ENCODE data around the gene HCN2. TPM values are rescaled to one million over a fixed set of nuclear protein-coding genes. Genes with fewer than 3 reads are reported as not detected.

Gene HCN2
- total and polyA plus RNA-seq, 9 of the 15 experiments (the other 6 are each of a cell fraction or from before 2014, with no cell fraction given) = 0.29 to 4.2 (median 0.82) TPM; not detected in 2

DNA sequence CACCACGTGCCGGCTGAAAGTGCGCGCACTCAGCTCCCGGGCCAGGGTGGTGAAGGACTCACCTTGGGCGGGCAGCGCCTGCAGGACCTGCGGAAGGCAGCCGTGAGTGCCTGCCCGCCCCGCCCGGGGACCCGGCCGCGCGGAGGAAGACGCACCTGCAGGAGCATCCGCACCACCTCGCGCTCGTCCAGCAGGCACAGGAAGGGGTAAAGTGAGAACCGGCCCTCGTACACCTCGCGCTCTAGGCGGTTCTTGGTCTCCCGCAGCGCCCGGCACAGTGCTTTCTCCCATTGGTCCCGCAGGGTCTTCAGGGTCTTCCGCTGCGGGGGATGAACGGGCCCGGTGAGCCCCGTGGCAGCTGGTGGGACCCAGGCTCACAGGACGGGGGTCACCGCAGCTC lies 33.0 kb downstream of the HCN2 start:
- intact Hi-C loops (cut with micrococcal nuclease) = no loop called here
- no peaks in the 10 kb centered on the region for H4K20me1 ChIP-seq (replicated peaks; ENCODE audit: control insufficient read depth, insufficient read depth, low read length)
- POLR2A ChIA-PET = no interaction called here
- H2AFZ ChIP-seq (ENCODE audit: low read depth, low read length) = no peak overlapping the region
- CTCF ChIA-PET (ENCODE audit: low intra/inter-chr PET ratio) = no interaction called here
- 98% methylated on average over 18 of the region's 37 CpGs for WGBS (ENCODE audit: insufficient coverage, low coverage, missing lambda C conversion rate)
- FAIRE-seq (no peak), DNase-seq (ENCODE audit: extremely low read depth in 1 of 4, low spot score in 3 of 4) (no peak), ATAC-seq (no peak)
- peaks cover 79% of the 10 kb centered on the region; the same call in 2 of the 3 replicates for H3K36me3 ChIP-seq (ENCODE audit: control insufficient read depth, insufficient read depth, low read length)
- no TSS peak for BruUV-seq (replicated peaks)
- no peak overlapping the region for H3K9ac ChIP-seq (ENCODE audit: insufficient read depth in 1 of 2, low read depth in 2 of 2, low read length in 2 of 2)
- H3K4me2 ChIP-seq (ENCODE audit: insufficient read depth, low read length) = no peak overlapping the region
- H3K4me3 ChIP-seq = no peak overlapping the region
- no peak overlapping the region for H3K27ac ChIP-seq (ENCODE audit: extremely low read depth, low read depth, low read length)
- in situ Hi-C loops (cut with MboI) = no loop called here
- no peaks in the 10 kb centered on the region; the same call in 1 of the 2 replicates for H3K9me3 ChIP-seq (replicated peaks; ENCODE audit: control insufficient read depth, insufficient read depth, low read depth, low read length)
- peaks cover 0 to 14% of the 10 kb centered on the region in 2 experiments; a peak in 1 of 5 replicates for H3K4me1 ChIP-seq (replicated peaks in 1 of 2; ENCODE audit: control insufficient read depth in 2 of 2, insufficient read depth in 2 of 2, low read length in 2 of 2)
- no peaks in the 10 kb centered on the region for H3K9me1 ChIP-seq (ENCODE audit: control insufficient read depth, insufficient read depth, low read length)
- no peaks in the 10 kb centered on the region for H3K27me3 ChIP-seq (ENCODE audit: control insufficient read depth in 2 of 2, insufficient read depth in 2 of 2, low read length in 2 of 2)
- 0 out of 3 replicates have a peak, but pooled peaks cover 2% of the 10 kb centered on the region for H3K79me2 ChIP-seq (ENCODE audit: control insufficient read depth, insufficient read depth, low read length)
- no peak for TF ChIP-seq RFX7 (CRISPR knock-in tag; IDR thresholded peaks at IDR 0.05)
- no peak for TF ChIP-seq ZNF696 (CRISPR knock-in tag; conservative IDR thresholded peaks at IDR 0.05)
- TF ChIP-seq NCOA1 (IDR thresholded peaks at IDR 0.05; ENCODE audit: low read depth) = no peak
- TF ChIP-seq JUN (IDR thresholded peaks at IDR 0.05; ENCODE audit: borderline replicate concordance, low read depth, low read length) = no peak
- TF ChIP-seq JUN (CRISPR knock-in tag; IDR thresholded peaks at IDR 0.05; ENCODE audit: borderline replicate concordance) = no peak
- TF ChIP-seq, protein P1, sequence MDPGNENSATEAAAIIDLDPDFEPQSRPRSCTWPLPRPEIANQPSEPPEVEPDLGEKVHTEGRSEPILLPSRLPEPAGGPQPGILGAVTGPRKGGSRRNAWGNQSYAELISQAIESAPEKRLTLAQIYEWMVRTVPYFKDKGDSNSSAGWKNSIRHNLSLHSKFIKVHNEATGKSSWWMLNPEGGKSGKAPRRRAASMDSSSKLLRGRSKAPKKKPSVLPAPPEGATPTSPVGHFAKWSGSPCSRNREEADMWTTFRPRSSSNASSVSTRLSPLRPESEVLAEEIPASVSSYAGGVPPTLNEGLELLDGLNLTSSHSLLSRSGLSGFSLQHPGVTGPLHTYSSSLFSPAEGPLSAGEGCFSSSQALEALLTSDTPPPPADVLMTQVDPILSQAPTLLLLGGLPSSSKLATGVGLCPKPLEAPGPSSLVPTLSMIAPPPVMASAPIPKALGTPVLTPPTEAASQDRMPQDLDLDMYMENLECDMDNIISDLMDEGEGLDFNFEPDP (CRISPR knock-in tag; IDR thresholded peaks at IDR 0.05) = no peak
- TF ChIP-seq KLF10 (CRISPR knock-in tag; IDR thresholded peaks at IDR 0.05) = no peak
- no peak for TF ChIP-seq ZNF140 (CRISPR knock-in tag; IDR thresholded peaks at IDR 0.05)
- TF ChIP-seq ZKSCAN1 (IDR thresholded peaks at IDR 0.05; ENCODE audit: low read depth, low read length) = no peak
- TF ChIP-seq, protein P2, sequence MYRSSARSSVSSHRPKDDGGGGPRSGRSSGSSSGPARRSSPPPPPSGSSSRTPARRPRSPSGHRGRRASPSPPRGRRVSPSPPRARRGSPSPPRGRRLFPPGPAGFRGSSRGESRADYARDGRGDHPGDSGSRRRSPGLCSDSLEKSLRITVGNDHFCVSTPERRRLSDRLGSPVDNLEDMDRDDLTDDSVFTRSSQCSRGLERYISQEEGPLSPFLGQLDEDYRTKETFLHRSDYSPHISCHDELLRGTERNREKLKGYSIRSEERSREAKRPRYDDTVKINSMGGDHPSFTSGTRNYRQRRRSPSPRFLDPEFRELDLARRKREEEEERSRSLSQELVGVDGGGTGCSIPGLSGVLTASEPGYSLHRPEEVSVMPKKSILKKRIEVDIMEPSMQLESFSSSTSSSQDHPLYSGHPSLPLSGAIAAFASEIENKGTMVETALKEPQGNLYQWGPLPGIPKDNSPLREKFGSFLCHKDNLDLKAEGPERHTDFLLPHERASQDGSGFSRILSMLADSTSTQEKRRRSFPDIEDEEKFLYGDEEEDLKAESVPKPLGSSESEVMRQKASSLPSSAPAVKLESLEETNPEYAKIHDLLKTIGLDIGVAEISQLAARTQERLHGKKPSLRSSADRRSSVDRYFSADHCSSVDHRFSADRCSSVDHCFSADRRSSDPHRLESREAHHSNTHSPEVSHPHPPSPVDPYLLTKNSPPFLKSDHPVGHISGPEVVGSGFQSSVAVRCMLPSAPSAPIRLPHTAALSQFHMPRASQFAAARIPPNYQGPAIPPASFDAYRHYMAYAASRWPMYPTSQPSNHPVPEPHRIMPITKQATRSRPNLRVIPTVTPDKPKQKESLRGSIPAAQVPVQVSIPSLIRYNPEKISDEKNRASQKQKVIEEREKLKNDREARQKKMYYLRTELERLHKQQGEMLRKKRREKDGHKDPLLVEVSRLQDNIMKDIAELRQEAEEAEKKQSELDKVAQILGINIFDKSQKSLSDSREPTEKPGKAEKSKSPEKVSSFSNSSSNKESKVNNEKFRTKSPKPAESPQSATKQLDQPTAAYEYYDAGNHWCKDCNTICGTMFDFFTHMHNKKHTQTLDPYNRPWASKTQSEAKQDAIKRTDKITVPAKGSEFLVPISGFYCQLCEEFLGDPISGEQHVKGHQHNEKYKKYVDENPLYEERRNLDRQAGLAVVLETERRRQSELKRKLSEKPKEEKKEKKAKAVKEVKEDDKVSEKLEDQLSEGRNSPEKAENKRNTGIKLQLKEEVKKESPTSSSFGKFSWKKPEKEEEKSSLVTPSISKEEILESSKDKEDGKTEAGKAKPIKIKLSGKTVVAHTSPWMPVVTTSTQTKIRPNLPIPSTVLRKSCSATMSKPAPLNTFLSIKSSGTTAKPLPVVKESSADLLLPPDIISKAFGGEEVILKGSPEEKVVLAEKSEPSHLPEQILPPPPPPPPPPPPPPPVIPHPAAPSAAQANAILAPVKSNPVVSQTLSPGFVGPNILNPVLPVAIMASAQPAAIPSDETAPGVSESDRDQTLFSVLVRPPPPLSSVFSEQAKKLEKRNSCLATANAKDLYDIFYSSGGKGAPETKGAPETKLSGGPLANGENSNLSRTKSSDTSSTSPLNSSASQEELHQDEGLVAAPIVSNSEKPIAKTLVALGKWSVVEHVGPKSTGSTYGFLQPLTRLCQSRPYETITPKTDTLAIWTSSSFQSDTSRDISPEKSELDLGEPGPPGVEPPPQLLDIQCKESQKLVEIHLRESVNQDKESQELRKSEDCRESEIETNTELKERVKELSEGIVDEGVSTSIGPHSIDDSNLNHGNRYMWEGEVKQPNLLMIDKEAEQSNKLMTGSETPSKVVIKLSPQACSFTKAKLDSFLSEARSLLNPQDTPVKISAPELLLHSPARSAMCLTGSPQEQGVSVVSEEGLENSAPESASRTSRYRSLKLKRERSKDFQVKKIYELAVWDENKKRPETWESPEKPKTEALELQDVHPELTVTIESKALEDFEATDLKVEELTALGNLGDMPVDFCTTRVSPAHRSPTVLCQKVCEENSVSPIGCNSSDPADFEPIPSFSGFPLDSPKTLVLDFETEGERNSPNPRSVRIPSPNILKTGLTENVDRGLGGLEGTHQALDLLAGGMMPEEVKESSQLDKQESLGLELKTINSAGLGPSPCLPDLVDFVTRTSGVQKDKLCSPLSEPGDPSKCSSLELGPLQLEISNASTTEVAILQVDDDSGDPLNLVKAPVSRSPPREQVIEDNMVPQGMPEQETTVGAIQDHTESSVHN (IDR thresholded peaks at IDR 0.05; ENCODE audit: borderline replicate concordance in 1 of 2, low read depth in 1 of 2) = no peak
- TF ChIP-seq TSC22D4 (tag; IDR thresholded peaks at IDR 0.05) = no peak
- TF ChIP-seq GABPA (tag; conservative IDR thresholded peaks at IDR 0.05; ENCODE audit: low read depth) = no peak
- TF ChIP-seq PML (IDR thresholded peaks at IDR 0.05; ENCODE audit: low read length) = no peak
- TF ChIP-seq SNIP1 (IDR thresholded peaks at IDR 0.05; ENCODE audit: low read depth) = no peak
